Measurements from ENCODE around the gene CACNG7.

The CACNG7 gene

GRCh38 chr19:53951436-53951835 is 42.4 kb downstream of the CACNG7 start:
- H3K4me3 ChIP-seq (replicated peaks; ENCODE audit: low read depth, low read length), result no peak overlapping the region
- DNase-seq (ENCODE audit: extremely low read depth, low read depth), result no peak
- no peak for TF ChIP-seq CTCF (IDR thresholded peaks at IDR 0.05; ENCODE audit: low read depth, low read length, missing control alignments)

GRCh38 chr19:53951947-53952346 is 42.9 kb downstream of the CACNG7 start:
- no peak for DNase-seq (ENCODE audit: extremely low read depth, low read depth)
- TF ChIP-seq CTCF (IDR thresholded peaks at IDR 0.05; ENCODE audit: low read depth, low read length, missing control alignments), result no peak
- no peak overlapping the region for H3K4me3 ChIP-seq (replicated peaks; ENCODE audit: low read depth, low read length)

GRCh38 chr19:53953383-53953782 is 44.3 kb downstream of the CACNG7 start:
- DNase-seq (ENCODE audit: extremely low read depth, low read depth), result no peak
- no peak overlapping the region for H3K4me3 ChIP-seq (replicated peaks; ENCODE audit: low read depth, low read length)
- TF ChIP-seq CTCF (IDR thresholded peaks at IDR 0.05; ENCODE audit: low read depth, low read length, missing control alignments), result no peak

- no peak for DNase-seq (ENCODE audit: extremely low read depth, low read depth)
- H3K4me3 ChIP-seq (replicated peaks; ENCODE audit: low read depth, low read length), result no peak overlapping the region
- no peak for TF ChIP-seq CTCF (IDR thresholded peaks at IDR 0.05; ENCODE audit: low read depth, low read length, missing control alignments)
Observed at GRCh38 chr19:53957448-53958167, 48.5 kb downstream of the CACNG7 start.

GRCh38 chr19:53958168-53958571 is 49.1 kb downstream of the CACNG7 start:
- no peak overlapping the region for H3K4me3 ChIP-seq (replicated peaks; ENCODE audit: low read depth, low read length)
- no peak for TF ChIP-seq CTCF (IDR thresholded peaks at IDR 0.05; ENCODE audit: low read depth, low read length, missing control alignments)
- no peak for DNase-seq (ENCODE audit: extremely low read depth, low read depth)

GRCh38 chr19:53958823-53959757 is 50.0 kb downstream of the CACNG7 start:
- no peak for TF ChIP-seq CTCF (IDR thresholded peaks at IDR 0.05; ENCODE audit: low read depth, low read length, missing control alignments)
- no peak for DNase-seq (ENCODE audit: extremely low read depth, low read depth)
- no peak overlapping the region for H3K4me3 ChIP-seq (replicated peaks; ENCODE audit: low read depth, low read length)

All from HFF-Myc (cell line).